Keratinocyte (primary cell): ENCODE results near the gene WNT16.

Source experiments
- EZH2 ChIP-seq: IDR thresholded peaks from one replicate; pipeline ENCODE4 v1.6.1; 2012; ENCODE audit warnings: inconsistent platforms, mild to moderate bottlenecking, low read length, moderate library complexity
- TF ChIP-seq, protein P1 (sequence below), 3 experiments: IDR thresholded peaks in 1 of 3; conservative IDR thresholded peaks in 1 of 3; optimal IDR thresholded peaks in 1 of 3; 2 replicates in 2 of 3; 3 replicates in 1 of 3; pipeline versions ENCODE3 to v1.5.1; 2011; ENCODE audit warnings: low read length in 3 of 3, mild to moderate bottlenecking in 3 of 3, moderate library complexity in 2 of 3, control low read depth in 1 of 3, inconsistent platforms in 1 of 3; ENCODE audit not compliant: insufficient read depth in 2 of 3; ENCODE audit errors: extremely low read depth in 1 of 3

DNA sequence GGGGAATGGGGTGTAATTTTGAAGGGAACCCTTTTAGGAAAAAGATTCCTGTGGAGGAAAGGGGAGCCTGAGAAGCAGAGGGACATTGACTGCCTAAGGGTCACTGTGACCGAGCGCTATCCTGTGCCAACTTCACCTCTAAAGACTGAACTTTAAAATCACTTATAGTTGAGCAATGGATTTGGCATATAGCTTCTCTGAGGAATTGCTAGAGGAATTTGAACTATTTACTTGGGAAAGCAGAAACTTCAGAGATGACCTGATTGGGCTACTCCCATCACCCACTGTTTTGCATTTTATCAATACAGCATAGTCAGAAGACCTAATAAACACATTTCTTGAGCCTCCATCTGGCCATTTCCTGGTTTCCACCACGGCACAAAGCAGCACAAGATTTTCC is 23.7 kb upstream of the WNT16 start:
- TF ChIP-seq, protein P1, sequence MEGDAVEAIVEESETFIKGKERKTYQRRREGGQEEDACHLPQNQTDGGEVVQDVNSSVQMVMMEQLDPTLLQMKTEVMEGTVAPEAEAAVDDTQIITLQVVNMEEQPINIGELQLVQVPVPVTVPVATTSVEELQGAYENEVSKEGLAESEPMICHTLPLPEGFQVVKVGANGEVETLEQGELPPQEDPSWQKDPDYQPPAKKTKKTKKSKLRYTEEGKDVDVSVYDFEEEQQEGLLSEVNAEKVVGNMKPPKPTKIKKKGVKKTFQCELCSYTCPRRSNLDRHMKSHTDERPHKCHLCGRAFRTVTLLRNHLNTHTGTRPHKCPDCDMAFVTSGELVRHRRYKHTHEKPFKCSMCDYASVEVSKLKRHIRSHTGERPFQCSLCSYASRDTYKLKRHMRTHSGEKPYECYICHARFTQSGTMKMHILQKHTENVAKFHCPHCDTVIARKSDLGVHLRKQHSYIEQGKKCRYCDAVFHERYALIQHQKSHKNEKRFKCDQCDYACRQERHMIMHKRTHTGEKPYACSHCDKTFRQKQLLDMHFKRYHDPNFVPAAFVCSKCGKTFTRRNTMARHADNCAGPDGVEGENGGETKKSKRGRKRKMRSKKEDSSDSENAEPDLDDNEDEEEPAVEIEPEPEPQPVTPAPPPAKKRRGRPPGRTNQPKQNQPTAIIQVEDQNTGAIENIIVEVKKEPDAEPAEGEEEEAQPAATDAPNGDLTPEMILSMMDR (optimal IDR thresholded peaks at IDR 0.05 in 1 of 3, IDR thresholded peaks at IDR 0.05 in 1 of 3, conservative IDR thresholded peaks at IDR 0.05 in 1 of 3; ENCODE audit: extremely low read depth in 1 of 3, insufficient read depth in 2 of 3, low read length in 3 of 3), result no peak
- TF ChIP-seq EZH2, result no peak
